Spleen (tissue), 7 donors: ENCODE results near the gene PRR5L.
"Not testable (repeated sequence)": the region's sequence is repeated elsewhere in the genome, so short reads cannot be mapped to it uniquely, and the experiment has no call there.

Experiments used
- POLR2A ChIP-seq, 3 donors: fragments of 450-650 bp; IDR thresholded peaks; one replicate each; pipeline ENCODE4 v1.5.1; 2017; ENCODE audit warnings: antibody characterized with exemption in 3 of 3, mild to moderate bottlenecking in 1 of 3
- POLR2AphosphoS5 ChIP-seq, 3 donors: sonication (generic); formaldehyde crosslinking; IDR thresholded peaks; one replicate each; pipeline ENCODE4 v1.5.1; 2017; ENCODE audit warnings: antibody characterized with exemption in 3 of 3
- TF ChIP-seq, protein P1 (sequence below), 11 experiments: fragments of 200-600 bp in 7 of 11; fragments of 450-650 bp in 4 of 11; sonication (generic) in 4 of 11; IDR thresholded peaks in 8 of 11; conservative IDR thresholded peaks in 3 of 11; 1 replicate in 7 of 11; 2 replicates in 4 of 11; pipeline versions ENCODE4 v1.4.0 to v1.8.0; 2016 to 2021; ENCODE audit warnings: antibody characterized with exemption in 11 of 11, inconsistent platforms in 4 of 11, mild to moderate bottlenecking in 1 of 11
- donor health status: DM: no; HTN: no; CAD: no; lungs with moderate emphysema.
- donor health status: DM: no; HTN: no; CAD: no.
- donor health status: DM: no; HTN: no; CAD: no.

DNA sequence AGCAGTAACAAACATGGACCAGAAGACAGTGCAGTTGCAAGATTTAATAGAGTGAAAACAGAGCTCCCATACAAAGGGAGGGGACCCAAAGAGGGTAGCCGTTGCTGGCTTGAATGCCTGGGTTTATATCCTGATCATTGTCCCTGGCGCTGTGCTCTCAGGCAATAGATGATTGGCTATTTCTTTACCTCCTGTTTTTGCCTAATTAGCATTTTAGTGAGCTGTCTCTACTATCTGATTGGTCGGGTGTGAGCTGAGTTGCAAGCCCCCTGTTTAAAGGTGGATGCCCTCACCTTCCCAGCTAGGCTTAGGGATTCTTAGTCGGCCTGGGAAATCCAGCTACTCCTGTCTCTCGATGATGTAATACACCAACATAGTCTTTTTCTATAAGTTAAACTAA is 29.3 kb downstream of the PRR5L start:
- TF ChIP-seq POLR2A, POLR2AphosphoS5 (IDR thresholded peaks at IDR 0.05): not testable (repeated sequence)
- TF ChIP-seq, protein P1, sequence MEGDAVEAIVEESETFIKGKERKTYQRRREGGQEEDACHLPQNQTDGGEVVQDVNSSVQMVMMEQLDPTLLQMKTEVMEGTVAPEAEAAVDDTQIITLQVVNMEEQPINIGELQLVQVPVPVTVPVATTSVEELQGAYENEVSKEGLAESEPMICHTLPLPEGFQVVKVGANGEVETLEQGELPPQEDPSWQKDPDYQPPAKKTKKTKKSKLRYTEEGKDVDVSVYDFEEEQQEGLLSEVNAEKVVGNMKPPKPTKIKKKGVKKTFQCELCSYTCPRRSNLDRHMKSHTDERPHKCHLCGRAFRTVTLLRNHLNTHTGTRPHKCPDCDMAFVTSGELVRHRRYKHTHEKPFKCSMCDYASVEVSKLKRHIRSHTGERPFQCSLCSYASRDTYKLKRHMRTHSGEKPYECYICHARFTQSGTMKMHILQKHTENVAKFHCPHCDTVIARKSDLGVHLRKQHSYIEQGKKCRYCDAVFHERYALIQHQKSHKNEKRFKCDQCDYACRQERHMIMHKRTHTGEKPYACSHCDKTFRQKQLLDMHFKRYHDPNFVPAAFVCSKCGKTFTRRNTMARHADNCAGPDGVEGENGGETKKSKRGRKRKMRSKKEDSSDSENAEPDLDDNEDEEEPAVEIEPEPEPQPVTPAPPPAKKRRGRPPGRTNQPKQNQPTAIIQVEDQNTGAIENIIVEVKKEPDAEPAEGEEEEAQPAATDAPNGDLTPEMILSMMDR (IDR thresholded peaks at IDR 0.05 in 8 of 11, conservative IDR thresholded peaks at IDR 0.05 in 3 of 11) = not testable (repeated sequence)
